DMS114 treated with DMSO at 0.1 percent for 48 hours (cell line): ENCODE results near the gene CRB1.

Experiments
- DNase-seq: peaks from one replicate; lab custom pipeline; 2025; ENCODE audit not compliant: unreplicated experiment; lab: John Stamatoyannopoulos, UW

The CRB1 gene

DNA sequence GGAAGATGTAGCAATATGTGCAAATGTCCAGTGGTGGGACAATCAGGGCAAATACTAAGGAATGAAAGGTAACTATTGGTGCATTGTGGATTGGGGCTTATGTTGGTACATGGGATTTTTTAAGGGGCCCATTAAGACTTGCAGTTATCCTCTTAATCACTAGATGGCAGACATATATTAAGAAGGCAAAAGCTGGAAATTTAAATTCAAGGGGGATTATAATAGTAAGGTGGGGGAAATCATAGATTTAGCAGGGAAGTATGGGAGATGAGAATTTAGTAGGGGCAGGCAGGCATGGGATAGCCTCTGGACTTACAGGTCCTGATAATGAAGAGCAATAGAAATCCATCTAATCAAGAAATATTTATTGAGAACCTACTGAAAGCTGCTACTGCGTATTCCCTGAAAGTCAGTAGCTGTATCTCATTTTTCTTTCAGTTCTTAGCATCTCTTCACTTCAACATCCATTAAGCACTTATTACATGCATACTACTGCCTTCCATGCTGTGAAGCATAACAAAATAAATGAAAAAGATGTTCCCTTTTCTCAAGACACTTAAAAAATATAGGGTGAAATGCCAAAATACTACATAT lies 251.8 kb downstream of the CRB1 start:
- DNase-seq: no peak

GRCh38 chr1:197521118-197521739 lies 253.2 kb downstream of the CRB1 start:
- no peak for DNase-seq

DNA sequence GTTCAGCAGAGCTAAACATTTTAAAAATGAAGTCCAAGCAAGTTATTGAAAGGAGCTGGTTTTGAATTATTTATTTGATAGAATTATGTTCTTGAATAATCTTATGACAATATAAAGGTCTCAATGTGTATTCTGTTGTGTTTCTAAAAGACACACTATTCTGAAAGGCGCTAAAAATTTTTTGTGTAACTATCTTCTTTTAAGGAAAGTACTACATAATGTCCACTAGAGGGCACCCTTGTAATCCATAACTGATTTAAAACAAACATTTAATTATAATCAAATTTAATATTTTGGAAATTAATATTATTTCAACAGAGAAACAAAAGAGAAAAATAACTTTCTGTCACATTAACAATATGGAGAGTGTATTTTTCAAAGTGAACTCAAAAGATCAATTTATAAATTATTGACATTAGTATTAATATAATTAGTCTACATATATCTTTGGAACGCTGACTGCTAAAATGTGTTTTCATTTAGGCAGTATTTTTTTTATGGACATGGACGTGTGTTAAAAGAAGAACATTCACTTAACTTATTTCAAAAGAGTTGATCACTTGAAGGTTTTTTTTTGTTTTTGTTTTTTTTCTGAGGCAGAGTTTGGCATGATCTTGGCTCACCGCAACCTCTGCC lies 258.8 kb downstream of the CRB1 start:
- DNase-seq: peak; percentile 51
